HG03469 (cell line): Measurements from ENCODE around the gene RXRA.

ENCODE experiments used
- ATAC-seq: cut with Tn5 transposase; IDR thresholded peaks from one replicate; pipeline ENCODE4 v1.9.1; 2021; ENCODE audit warnings: mild to moderate bottlenecking, moderate library complexity, moderate number of reproducible peaks; ENCODE audit not compliant: unreplicated experiment

Gene RXRA

DNA sequence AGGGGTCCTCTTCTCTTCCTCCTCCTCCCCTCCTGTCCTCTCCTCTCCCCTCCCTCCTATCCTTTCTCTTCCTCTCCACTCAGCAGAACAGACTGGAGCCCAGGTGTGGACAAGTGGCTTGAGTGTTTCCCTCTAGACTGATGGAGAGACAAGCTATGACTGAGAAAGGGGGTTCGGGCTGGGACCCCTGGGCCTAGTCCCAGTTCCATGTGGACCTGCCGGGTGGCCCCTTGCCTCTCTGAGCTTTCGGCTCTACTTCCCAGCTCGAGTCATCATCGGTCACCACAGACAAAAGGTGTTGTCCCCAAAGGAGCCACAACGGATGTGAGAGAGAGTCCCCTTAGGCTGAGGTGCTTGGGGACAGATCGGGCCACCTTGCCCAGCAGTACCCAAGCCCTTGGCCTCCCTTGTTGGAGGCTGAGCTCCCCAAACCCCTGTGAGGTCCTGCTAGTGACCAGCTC, 3.4 kb upstream of the RXRA start:
- no peak for ATAC-seq

DNA sequence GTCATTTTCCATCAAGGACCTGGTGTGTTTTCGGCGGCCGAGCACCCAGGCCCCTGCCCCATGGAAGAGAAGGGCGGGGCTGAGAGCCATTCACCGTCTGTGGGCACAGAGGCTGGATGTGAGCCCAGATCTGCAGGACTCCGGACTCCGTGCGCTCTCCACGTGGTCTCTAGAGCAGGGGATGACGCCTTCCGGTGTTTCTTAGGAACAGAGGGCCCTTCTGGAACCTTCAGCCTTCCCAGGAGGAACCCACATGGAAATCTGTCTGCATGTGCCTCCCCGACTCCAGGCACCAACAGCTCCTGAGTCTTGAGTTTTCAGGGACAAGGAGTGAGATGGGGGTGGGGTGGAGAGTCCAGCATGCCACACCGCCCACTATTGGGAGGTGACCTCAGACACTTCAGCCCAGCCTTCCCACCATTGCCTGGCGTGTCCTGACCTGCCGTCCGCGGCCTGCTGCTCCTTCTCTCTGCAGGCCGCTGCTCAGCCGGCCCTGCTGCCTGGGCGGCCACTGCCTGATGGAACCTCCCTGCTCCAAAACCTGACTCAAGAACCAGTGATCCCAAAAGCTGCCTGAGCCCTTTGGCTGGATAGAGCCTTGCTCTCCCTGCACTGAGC, 2.4 kb upstream of the RXRA start:
- ATAC-seq: no peak

DNA sequence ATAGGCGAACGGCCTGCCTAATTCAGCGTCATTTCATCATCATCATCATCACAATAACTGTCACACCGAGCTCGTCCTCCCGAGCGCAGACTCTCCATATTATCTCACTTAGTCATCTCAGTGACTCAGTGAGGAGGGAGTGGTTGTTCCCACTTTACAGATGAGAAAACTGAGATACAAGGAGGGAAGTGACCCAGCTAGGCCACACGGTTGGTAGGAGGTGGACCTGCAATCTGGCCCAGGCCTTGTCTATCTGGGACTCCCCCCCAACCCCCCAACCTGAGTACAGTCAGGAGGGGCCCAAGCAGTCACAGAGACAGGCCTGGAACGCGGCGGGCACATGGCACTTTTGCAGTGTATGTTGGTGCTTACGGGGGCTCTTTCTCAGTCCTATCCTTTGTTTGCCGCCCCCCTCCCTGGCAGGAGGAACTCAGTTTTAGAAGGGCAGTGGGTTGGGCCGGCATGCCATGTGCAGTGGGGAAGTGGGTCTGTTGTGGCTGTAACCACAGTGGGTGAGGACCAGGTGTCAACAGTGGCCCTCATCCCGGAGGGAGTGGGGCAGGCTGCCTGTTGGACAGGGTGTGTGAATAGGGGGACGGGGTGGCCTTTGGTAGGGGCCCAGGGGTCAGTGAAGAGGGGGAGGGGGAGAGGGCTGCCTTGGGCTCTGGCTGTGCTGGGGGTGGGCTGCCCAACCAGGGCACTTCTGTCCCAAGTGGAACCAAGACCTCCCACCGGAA, 1.7 kb upstream of the RXRA start:
- ATAC-seq: no peak

DNA sequence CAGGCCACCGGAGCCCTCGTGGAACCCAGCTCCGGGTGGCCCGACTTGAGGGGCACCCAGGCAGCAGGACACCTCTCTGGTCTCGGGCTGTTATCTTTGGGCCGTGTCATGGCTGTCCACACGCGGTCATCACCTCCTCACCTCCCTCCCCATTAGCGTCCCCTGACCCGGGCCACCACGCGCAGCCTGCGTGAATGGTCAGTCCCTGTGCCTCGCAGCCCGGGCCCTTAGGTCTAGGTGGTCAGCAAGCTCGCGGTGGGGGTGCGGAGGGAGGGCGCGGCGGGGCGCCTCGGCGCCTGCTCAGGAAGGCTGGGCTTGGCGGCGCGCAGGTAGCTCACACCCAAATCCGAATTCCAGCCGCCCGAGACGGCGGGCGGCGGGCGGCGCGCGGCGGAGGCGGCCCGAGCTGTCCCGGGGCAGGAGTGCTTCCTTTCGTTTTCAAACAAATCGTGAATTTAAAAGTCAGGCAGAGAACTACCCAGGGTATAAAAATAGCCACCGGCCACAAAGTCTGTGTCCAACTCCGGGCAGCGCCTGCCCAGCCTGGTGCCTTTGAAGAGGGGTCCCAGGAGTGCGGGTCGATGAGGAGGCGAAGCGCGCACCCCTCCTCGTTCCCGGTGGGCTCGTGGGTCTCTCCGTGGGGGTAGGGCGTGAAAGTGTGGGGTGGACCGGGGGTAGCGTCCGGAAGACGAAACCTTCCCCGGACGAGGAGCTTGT, 1.0 kb upstream of the RXRA start:
- ATAC-seq: no peak

DNA sequence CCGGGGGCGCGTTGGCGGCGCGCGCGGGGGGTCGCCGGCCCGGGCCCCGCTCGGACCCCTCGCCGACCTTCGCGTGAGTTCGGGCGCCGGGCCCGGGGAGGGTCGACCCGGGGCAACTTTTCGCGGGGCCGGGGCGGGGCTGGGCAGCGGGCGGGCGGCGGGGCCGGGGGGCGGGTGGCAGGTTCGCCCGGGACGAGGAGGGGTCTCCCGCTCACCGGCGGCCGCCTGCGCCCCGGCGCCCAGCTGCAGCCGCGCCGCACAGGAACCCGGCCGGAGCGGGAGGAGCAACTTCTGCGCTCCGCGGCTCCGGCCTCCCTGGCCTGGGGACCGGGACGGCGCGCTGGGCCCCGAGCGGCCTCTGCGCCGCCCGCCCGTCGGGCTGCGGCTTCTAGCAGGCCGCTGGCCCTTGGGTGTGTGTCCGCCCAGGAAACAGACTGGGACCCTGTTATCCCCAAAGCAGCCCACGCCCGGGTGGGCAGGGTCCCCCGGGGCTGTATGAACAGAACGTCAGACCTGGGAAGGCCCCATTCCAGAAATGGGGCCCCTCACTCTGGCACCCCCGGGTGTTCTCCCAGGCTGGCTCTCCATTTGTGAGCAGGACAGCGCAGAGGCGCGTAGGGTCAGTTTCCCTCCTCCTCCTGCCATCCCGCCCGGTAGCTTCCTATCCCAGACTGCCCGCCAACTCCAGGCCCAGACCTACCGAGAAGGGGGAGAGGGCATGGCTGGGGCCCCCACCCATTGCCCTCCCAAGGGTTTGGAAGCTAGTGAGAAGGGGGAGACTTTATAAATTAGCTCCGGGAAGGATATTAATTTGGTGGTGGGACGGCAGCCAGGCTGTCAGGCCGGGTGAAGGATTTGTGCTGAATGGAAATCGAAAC, 708 bp downstream of the RXRA start:
- ATAC-seq: no peak

DNA sequence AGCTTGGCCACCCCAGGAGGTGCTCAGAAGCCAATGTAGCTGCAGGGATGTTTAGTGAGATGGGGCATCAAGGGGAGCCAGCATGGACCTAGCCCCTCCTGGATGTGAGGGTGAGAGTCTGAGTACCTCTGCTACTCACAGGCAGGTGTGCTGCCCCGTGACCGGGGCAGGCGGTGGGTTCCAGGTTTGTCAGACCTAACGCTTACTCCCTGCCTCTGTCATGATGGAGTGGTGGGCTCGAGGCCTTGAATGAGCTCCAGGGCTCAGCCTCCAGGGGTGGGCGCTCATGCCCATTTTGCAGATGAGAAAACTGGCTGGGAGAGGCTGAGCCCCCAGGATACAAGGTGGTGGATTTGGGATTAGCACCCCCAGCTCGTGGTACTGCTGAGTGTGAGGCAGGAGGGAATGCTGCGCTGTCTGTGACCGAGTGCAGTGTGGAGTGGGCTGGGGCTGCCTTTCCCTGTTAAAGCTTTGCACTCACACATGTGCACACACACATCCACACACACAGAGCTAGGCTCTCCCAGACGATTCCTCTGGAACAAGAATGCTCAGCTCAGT, 1.5 kb downstream of the RXRA start:
- ATAC-seq: no peak

DNA sequence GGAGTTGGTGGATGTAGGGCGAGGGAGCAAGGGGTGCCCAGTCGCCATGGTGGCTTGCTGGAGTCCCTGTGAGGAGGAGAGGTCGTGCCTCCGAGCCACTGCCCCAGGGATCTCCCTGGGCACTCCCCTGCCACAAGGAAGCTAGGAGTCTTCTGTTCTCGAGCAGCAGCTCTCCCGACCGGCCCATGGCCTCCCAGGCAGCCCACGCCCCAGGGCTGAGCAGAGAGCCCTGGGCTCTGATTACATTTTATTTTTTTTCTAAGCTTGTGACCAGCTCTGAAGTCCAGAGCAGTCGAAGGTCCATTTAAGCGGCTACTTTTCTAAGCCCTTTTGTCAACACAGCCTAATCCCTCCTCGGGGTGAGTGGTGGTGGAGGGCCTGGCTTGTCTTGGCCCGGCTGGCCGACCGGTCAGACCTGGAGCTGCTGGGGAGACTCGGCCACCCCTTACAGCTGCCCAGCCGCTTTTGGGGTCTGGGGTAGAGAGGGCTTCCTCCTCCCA, 2.1 kb downstream of the RXRA start:
- ATAC-seq: no peak

DNA sequence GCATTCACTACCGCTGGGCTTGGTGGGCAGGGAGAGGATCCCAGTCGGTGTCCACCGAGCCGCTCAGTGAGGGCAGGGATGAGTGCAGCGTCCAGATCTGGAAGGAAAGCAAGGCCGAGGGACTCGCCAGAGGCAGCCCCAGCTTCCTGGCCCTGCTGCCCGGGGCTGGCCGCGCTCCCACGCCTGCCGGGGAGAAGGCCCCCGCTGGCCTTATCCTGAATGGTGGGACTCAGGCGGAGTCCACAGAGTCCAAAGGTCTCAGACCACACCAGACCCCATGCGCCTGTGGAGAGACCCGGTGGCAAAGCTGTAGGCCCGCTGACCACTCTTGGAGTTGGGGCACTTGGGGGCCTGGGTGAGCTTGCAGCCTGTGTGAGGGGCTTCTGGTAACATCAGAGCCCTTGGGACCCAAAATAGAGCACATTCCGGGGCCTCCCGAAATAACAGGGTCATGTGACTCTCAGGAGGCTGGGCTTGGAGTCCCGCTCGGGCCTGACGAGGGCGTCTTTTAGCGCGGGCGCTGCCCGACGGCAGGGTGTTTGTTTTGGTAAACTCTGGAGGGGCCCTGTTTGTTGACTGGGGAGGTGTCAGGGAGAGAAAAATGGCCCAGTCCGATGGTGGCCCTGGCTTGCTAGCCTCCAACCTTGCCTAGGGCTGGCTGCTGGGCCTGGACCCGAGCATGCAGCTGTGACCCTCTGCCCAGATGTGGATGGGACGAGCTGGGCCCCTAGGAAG, 2.8 kb downstream of the RXRA start:
- no peak for ATAC-seq

DNA sequence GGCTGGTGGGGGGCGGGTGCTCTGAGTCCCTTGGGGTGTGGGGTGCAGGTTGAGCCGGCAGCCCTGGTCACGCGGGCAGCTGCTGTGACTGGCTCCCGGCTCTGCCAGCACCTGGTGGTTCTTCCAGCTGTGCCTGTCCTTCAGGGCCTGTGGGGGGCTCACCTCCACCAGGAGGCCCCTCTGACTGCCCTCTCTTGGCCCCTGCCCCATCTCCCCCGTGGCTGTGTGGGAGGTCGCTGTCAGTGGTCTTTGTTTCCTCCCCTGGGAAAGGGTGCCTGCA, 3.3 kb downstream of the RXRA start:
- no peak for ATAC-seq

DNA sequence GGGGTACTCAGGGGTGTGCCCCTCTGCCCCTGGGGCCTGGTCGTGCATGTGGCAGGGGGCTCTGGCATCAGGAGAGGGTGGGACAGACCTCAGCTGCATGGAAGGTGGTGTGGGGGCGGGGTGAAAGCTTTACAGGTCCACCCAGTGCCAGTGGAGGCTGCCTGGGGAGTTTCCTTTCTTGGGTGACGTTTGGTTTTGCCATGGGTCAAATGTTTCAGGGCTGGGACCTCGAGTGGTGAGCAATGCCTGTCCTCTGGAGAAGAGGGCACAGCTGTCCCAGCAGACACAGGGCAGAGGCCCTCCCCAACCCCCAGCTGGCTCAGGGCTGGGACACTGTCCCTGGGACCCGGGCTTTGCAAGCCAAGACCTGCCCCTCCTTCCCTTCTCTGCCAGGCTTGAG, 3.6 kb downstream of the RXRA start:
- ATAC-seq: no peak

DNA sequence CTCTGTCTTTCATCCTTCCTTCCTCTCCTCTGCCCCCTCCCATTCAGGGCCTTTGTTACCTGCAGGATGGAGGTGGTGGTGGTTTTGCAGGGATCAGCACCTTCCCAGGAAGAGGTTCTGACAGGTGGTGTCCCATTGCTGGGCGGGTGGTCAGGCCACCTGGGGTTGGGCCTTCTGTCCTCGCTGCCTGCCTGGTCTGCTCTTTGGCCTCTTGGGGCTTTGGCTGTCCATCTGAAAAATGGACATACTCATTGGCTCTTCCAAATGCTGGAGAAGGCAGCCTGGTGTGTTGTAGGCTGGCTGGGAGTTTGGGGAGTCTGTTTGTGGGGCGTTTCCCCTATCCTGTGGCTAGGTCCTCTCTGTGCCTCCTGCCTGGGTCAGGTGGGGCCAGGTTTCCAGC, 4.3 kb downstream of the RXRA start:
- no peak for ATAC-seq

DNA sequence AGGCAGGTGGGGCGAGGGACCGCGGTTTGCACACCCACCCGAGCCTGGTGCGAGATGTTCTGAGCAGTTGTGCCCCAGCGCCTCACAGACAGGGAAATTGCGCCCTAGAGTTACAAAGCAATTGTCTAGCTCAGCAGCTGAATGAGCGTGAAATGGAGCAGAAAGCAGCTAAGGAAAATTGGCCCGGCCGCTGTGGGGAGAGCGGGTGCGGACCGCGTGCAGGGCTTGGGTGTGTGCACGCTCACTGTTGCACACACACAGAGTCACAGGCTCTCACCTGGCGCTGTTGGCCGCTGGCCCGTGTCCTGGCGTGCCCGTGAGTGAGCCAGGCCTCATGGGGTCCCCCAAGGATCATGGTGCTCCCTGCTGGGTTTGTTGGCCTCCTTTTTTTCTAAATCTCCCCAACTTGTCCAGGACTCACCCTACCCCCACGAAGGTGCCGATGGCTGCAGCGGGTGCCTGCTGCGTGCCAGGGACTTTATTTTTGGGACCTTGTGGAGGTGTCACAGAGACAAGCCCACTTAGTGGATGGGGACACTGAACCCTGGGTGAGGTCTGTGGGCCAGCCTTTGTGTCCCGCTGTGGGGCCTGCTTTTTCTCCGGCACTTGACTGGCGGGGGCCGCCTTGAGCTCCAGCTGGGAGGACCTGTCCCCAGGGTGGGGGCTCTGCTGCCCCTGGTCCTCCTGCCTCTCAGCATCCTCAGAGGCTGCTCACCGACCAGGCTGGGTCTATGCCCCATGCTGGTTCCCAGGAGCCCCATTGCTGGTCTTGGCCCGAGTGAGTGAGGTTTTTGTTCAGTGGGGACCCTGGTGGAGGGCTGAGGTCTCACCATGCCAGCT, 5.2 kb downstream of the RXRA start:
- ATAC-seq: no peak

DNA sequence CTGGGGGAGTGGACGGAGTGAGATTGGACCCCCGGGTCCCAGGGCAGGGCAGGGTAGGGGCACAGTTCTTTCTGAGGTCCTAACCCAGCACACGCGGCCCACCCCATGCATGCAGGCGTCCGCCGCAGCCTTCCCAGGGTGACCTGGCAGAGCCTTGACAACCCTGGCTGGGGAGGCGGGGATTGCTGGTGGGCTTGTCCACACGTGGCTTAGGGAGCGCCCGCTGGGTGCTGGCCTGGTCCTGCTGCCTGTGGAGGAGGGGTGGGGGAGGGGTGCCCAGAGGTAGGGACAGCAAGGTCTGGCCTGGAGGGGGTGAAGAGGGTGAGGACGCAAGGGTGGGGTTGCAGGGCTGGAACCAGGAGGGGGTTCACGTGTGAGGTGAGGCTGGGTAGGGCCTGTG, 6.0 kb downstream of the RXRA start:
- no peak for ATAC-seq

DNA sequence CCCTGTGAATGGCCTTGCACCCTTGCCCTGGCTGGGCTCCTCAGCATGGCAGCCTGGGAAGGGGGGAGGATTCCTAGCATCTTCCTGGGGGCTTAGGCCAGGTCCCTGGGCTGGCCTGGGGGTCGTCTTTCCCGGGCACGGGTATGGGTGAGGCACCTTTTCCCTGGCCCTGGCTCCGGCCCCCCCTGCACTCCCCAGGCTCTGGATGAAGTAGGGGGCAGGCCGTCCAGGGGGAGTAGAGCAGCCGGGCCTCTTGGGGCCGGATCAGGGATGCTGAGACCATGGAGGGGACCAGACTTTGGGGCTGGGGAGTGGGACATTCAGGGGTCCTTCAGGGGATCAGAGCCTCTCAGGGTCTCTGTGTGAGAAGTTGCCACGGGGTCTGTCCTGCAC, 6.6 kb downstream of the RXRA start:
- ATAC-seq: no peak

DNA sequence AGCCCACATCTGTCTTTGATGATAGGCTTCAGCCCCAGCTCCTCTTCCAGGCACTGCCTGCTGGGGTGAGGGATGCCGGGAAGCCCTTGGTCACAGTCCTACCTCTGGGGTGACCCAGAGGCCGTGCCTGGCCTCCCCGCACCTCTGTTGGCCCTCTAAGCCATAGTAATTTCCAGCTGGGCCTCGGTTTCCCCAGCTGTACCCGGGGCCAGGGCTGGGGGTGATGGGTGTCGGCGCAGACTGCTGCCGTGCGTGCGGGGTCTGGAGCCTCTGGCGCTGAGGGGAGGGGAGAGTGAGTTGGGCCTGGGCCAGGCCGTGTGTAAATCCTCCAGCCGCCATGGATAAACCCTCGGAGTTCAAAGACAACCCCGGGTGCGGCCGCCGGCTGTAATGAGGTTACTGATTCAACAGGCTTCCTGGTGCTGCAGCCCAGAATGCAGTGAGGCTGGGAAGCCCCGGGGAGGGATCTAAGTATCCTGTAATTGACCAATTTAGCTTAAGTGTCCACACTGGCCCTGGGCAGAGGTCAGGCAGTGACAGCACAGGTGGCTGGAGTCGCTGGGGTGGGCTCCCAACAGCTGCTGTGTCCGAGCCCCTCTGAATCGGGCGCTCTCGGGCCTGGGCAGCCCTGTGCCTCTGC, 7.1 kb downstream of the RXRA start:
- ATAC-seq: no peak

DNA sequence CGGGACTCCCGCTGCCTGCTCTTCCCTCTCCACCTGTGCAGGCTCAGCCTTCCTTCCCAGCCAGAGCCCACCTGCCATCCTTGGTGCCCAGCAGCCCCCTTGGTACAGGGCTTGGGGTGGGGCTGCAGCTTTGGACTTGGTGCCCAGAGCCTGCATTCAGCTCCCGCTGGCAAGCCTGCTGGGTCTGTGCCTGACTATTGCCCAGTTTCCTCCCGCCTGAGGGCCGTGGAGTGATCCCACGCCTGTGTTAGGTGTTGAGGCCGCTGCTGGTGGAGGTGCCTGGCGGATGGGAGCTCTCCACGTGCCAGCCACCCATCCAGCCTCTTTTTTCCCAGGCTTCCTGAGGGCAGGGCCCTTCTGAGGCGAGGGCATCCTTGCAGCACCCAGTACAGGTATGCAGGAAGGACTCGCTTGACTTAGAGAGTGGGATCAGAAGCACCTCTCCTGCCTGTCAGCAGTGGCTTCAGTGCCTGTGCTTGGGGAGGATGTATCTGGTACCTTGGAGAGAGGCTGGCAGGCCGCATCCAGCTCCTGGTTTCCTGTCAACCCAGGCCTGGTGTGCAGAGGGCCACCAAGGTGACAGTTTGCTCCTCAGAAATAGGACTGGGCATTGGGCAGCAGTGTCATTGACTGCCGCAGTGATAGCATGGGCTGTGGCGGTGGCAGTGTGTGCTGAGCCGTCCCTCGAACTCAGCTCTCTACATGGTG, 7.8 kb downstream of the RXRA start:
- no peak for ATAC-seq

DNA sequence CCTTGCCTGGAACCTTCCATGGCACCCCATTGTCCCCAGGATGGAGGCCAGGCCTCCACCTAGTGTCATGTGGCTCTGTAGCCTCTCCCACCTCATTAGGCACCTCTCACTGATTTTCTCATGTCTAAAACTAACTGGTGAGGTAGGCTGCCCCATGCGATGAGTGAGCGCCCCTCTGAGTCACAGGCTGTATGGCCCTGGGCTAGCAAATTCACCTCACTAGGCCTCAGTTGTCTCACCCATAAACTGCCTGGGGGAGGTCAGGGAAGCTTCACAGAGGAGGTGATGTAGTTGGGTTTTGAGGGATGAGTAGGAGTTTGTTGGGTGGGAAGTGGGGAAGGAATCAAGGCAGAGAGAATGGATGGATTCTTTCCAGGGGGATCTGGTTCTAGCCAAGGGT, 8.8 kb downstream of the RXRA start:
- no peak for ATAC-seq

DNA sequence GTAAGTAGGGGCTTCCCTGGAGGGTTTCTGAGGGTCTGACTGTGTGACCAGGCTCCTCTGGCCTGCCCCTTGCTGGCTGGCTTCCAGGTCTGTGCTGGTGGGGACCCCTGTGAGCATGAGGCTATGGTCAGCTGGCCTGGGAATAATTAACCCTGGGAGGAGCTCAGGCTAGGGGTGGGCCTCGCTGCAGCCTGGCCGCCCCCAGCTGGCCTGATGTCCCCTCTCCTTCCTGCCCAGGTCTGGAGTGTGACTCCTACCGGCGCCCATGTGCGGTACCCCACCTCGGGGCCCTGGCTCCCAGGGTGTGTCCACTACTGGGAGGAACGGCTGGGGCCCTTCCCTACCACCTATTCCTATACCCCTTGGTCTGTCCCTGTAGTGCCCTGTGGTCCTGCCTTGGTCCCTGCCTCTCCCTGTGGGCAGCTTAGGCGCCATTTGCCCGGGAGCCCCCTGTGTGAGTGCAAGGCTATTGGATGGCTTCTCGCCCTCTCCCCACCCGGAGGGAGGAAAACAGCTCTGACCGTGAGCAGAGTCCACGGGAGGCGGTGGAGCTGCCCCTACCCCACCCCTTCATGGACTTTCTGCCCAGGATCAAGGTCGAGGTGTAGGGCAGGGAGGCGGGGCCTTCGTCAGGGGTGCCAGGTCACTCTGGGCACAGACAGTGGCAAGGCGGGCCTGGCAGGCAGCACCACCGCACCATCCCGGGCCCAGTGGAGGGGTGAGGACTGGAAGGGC, 9.4 kb downstream of the RXRA start:
- no peak for ATAC-seq
